BJ (cell line): ENCODE results near the gene ZNF385B. TPM values are rescaled to one million over a fixed set of nuclear protein-coding genes. Genes with fewer than 3 reads are reported as not detected.

Source experiments
- CTCF ChIA-PET: fragments of 350-600 bp; formaldehyde crosslinking; extraction: SDS; loops from one replicate; lab custom pipeline; 2021; ENCODE audit warnings: antibody characterized with exemption, inconsistent platforms; lab: Yijun Ruan, JAX
- POLR2A ChIA-PET: fragments of 300-600 bp; sonication (Branson Sonifier 250); formaldehyde crosslinking; extraction: SDS; loops from one replicate; lab custom pipeline; 2021; ENCODE audit warnings: antibody characterized with exemption; lab: Charles Lee
- DNase-seq: peaks from one replicate; pipeline ENCODE4 v3.0.0-alpha.2; 2011; ENCODE audit warnings: low read depth
- H3K27me3 ChIP-seq: 2 replicates; pipeline ENCODE4 v1.6.0; 2011; ENCODE audit warnings: low read length; ENCODE audit not compliant: control insufficient read depth, insufficient read depth
- H3K36me3 ChIP-seq: 2 replicates; pipeline ENCODE4 v1.5.1; 2011; ENCODE audit warnings: low read length; ENCODE audit not compliant: control insufficient read depth, insufficient read depth
- H3K4me3 ChIP-seq: 2 replicates; pipeline ENCODE4 v1.5.1; 2011; ENCODE audit warnings: low read depth, mild to moderate bottlenecking, control low read depth, low read length
- polyA plus RNA-seq: library from polyadenylated mRNA; depleted of rRNA; stranded (reverse); fragments of >200 nt; gene quantifications from 2 replicates; pipeline ENCODE4 v1.2.3, GENCODE V29; 2011
- TF ChIP-seq, protein P1 (sequence below): IDR thresholded peaks from 2 replicates; pipeline ENCODE4 v1.5.1; 2011; ENCODE audit warnings: low read depth, mild to moderate bottlenecking, control low read depth, inconsistent platforms, low read length, moderate library complexity; ENCODE audit not compliant: insufficient read depth

Gene ZNF385B
- polyA plus RNA-seq, 1 experiment = 0.22 TPM

- no peak overlapping the region for H3K4me3 ChIP-seq
- no peak for DNase-seq
- ChIA-PET POLR2A (no interaction called here), CTCF (no interaction called here)
- TF ChIP-seq, protein P1, sequence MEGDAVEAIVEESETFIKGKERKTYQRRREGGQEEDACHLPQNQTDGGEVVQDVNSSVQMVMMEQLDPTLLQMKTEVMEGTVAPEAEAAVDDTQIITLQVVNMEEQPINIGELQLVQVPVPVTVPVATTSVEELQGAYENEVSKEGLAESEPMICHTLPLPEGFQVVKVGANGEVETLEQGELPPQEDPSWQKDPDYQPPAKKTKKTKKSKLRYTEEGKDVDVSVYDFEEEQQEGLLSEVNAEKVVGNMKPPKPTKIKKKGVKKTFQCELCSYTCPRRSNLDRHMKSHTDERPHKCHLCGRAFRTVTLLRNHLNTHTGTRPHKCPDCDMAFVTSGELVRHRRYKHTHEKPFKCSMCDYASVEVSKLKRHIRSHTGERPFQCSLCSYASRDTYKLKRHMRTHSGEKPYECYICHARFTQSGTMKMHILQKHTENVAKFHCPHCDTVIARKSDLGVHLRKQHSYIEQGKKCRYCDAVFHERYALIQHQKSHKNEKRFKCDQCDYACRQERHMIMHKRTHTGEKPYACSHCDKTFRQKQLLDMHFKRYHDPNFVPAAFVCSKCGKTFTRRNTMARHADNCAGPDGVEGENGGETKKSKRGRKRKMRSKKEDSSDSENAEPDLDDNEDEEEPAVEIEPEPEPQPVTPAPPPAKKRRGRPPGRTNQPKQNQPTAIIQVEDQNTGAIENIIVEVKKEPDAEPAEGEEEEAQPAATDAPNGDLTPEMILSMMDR = no peak
- H3K27me3 ChIP-seq = no peaks in the 10 kb centered on the region
- H3K36me3 ChIP-seq = no peaks in the 10 kb centered on the region
Observed at GRCh38 chr2:179702912-179703311, 158.5 kb downstream of the ZNF385B start.

DNA sequence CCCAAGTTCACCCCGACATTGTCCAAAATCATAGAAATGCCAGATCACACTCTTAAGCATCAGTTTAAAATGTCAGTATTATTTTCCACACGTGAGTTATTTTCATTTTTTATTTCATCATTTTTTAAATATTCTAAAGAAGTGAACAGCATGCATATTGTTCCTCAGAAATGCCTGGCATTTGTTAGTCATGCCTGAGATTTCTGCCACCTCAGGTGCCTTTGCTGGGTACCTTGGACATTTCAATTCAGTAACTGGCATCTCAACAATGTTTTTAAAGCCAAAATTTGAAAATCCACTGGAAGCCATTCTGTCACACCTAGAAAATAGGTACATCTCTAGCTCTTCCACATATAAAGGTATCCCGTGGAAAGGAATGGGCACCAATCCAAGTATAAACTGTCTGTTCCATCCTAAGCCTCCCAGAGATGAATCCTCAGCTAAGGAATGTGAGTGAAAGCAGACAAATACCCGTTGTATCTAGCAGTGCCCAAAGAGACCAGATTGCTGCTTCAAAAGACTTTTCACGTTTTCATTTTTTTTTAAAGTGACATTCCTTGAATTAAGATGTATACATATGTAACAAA lies 159.8 kb downstream of the ZNF385B start:
- no peak for DNase-seq

DNA sequence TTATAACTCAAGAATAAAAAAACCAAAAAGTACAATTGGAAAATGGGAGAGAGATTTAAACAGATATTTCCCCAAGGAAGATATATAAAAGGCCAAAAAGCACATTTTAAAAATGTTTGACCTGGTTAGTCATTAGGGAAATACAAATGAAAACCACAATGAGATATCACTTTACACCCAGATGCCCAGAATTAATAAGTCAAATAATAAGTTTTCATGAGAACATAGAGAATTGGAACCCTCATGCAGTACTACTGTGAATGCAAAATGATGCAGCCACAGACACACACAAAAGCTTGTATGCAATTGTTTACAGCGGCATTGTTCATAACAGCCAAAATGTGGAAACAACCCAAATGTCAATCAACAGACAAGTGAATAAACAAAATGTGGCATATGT lies 165.9 kb downstream of the ZNF385B start:
- TF ChIP-seq, protein P1 = no peak
- Histone ChIP-seq H3K27me3 (no peaks in the 10 kb centered on the region), H3K36me3 (no peaks in the 10 kb centered on the region), H3K4me3 (no peak overlapping the region)
- ChIA-PET CTCF (no interaction called here), POLR2A (no interaction called here)
- no peak for DNase-seq

More for the DNA sequence above, 159.8 kb downstream of the ZNF385B start:
- CTCF ChIA-PET = no interaction called here
- Histone ChIP-seq H3K27me3 (no peaks in the 10 kb centered on the region), H3K36me3 (no peaks in the 10 kb centered on the region), H3K4me3 (no peak overlapping the region)
- POLR2A ChIA-PET = no interaction called here
- TF ChIP-seq, protein P1 = no peak

DNA sequence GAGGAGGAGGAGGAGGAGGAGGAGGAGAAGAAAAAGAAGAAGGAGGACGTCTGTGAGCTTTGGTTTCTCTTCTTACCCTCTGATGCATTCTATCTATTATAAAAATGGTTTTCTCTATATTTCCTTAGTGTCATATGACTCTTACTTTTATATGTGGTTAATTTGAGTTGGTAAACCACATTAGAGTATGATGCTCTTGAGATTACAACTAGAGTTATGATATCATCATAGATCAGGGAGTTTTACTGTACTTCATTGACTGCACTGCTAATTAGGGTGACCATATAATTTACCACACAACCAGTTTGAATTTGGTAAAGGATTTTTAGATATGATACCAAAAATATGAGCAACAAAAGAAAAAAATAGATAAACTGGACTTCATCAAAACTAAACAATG lies 166.4 kb downstream of the ZNF385B start:
- POLR2A ChIA-PET = interaction anchor here (0.7 kb wide), 1 partner anchor 260 kb away, joined by 25 read pairs; no protein-coding TSS in a partner anchor
- H3K27me3 ChIP-seq = no peaks in the 10 kb centered on the region
- H3K4me3 ChIP-seq = no peak overlapping the region
- TF ChIP-seq, protein P1 = no peak
- CTCF ChIA-PET = no interaction called here
- no peak for DNase-seq
- H3K36me3 ChIP-seq = no peaks in the 10 kb centered on the region

DNA sequence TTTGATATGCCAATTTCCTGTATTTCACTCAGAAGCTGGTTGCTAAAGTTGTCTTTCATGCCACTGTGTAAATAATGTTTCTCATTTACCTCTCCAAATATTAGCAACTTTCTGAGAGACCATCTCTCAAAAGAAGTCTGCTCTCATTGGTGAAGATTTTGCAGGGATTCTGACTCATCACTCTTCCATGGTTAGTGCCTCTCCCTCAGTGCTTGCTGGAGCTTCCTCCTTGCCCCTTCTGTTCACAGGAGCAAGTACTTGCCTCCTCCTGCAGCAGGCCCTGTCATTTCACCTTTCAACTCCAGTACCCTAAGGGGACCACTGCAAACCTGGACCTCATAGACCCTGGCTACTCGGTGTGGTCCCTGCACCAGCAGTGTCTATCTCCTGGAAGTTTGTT lies 168.8 kb downstream of the ZNF385B start:
- TF ChIP-seq, protein P1 = no peak
- POLR2A ChIA-PET = no interaction called here
- CTCF ChIA-PET = interaction anchor here (0.6 kb wide), 1 partner anchor 547 kb away, joined by 3 read pairs; no protein-coding TSS in a partner anchor
- no peak overlapping the region for H3K4me3 ChIP-seq
- H3K27me3 ChIP-seq = no peaks in the 10 kb centered on the region
- DNase-seq = no peak
- H3K36me3 ChIP-seq = no peaks in the 10 kb centered on the region
